DMS53 treated with DMSO at 0.1 percent for 48 hours (cell line): ENCODE data around the gene PLPPR3.

ENCODE experiments used
- DNase-seq: peaks from one replicate; lab custom pipeline; 2025; ENCODE audit not compliant: unreplicated experiment; lab: John Stamatoyannopoulos, UW

Gene PLPPR3

GRCh38 chr19:810077-810855 lies 11.5 kb downstream of the PLPPR3 start:
- no peak for DNase-seq

GRCh38 chr19:808423-808775 lies 13.4 kb downstream of the PLPPR3 start:
- DNase-seq = no peak

GRCh38 chr19:807627-808422 lies 13.9 kb downstream of the PLPPR3 start:
- no peak for DNase-seq

- no peak for DNase-seq
Measured at GRCh38 chr19:806815-807421, 14.8 kb downstream of the PLPPR3 start.

- DNase-seq = no peak
Measured at GRCh38 chr19:805600-806550, 15.9 kb downstream of the PLPPR3 start.

GRCh38 chr19:805166-805551 lies 16.6 kb downstream of the PLPPR3 start:
- DNase-seq = no peak

- DNase-seq = no peak
Measured at GRCh38 chr19:804419-805165, 17.2 kb downstream of the PLPPR3 start.

GRCh38 chr19:803686-804418 lies 17.9 kb downstream of the PLPPR3 start:
- no peak for DNase-seq

GRCh38 chr19:803099-803561 lies 18.6 kb downstream of the PLPPR3 start:
- no peak for DNase-seq

- no peak for DNase-seq
Measured at GRCh38 chr19:802498-803098, 19.2 kb downstream of the PLPPR3 start.

- DNase-seq = no peak
Measured at GRCh38 chr19:801861-802497, 19.8 kb downstream of the PLPPR3 start.

GRCh38 chr19:801030-801860 lies 20.5 kb downstream of the PLPPR3 start:
- DNase-seq = no peak

GRCh38 chr19:800360-801029 lies 21.3 kb downstream of the PLPPR3 start:
- no peak for DNase-seq

- no peak for DNase-seq
Measured at GRCh38 chr19:799076-799881, 22.5 kb downstream of the PLPPR3 start.

- no peak for DNase-seq
Measured at GRCh38 chr19:798415-799075, 23.2 kb downstream of the PLPPR3 start.
